SH-SY5Y (cell line): ENCODE measurements around the gene CAMTA1.

Source experiments
- GATA2 ChIP-seq: IDR thresholded peaks from 2 replicates; pipeline ENCODE4 v1.6.1; 2011; ENCODE audit warnings: mild to moderate bottlenecking, low read depth, low read length
- GATA3 ChIP-seq: IDR thresholded peaks from 2 replicates; pipeline ENCODE4 v1.6.1; 2011; ENCODE audit warnings: low read depth, mild to moderate bottlenecking, low read length, moderate library complexity

Gene CAMTA1

GRCh38 chr1:7039590-7040220 lies 254.5 kb downstream of the CAMTA1 start:
- TF ChIP-seq GATA2 (no peak), GATA3 (no peak)

GRCh38 chr1:7040969-7041695 lies 255.9 kb downstream of the CAMTA1 start:
- TF ChIP-seq GATA3 (no peak), GATA2 (no peak)

- TF ChIP-seq GATA3: no peak
- no peak for TF ChIP-seq GATA2
Observed at GRCh38 chr1:7042322-7043190, 257.3 kb downstream of the CAMTA1 start.

DNA sequence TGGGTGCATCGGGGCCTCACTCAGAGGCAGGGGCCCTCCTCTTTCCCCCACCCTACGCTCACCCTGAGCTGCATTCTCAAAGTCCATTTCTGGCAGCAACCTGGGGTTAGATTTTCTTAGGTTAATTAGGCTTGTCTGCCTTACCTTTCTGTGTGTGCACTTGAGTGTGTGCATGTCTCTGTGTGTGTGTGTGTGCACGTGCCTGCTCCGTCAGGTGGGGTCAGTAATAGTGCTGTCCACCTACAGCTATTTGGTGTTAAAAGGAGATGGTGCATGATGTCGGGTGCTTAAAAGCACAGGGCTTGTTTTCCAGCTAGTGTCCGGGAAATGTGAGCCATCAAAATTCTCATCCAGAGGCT lies 257.9 kb downstream of the CAMTA1 start:
- no peak for TF ChIP-seq GATA2
- no peak for TF ChIP-seq GATA3

DNA sequence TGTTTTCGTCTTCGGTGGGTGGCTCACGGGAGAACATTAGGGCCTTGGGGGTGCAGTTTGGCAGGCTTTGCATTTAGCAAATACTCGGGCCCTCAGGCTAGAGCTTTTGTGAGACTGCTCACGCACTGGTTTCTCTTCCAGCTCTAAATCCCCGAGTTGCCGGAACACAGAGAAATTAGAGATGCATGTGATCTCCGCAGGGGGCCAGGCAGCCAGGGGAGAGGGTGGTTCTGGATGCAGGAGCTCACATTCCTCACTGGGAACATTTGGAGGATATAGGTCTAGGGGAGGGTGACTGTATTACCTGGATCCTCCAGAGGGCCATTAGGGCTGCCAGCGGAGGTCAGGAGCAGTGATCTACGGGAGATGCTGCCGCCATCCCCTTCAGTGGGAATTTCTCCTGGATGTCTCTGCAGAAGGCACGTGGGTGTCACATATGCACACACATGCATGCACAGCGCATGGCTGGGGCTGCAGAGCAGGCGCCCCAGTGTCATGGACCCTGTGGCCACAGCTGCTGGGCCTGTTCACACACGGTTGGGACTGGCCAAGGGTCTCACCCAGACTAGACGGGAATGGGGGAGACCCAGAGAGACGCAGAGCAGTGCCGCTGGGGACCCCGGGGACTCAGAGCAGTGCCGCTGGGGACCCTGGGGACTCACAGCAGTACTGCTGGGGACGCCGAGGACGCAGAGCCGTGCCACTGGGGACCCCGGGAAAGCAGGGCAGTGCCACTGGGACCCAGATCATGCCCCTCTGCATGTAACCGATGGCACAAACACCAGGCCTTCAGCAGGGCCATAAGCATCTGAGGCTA lies 258.7 kb downstream of the CAMTA1 start:
- TF ChIP-seq GATA2 (no peak), GATA3 (no peak)

DNA sequence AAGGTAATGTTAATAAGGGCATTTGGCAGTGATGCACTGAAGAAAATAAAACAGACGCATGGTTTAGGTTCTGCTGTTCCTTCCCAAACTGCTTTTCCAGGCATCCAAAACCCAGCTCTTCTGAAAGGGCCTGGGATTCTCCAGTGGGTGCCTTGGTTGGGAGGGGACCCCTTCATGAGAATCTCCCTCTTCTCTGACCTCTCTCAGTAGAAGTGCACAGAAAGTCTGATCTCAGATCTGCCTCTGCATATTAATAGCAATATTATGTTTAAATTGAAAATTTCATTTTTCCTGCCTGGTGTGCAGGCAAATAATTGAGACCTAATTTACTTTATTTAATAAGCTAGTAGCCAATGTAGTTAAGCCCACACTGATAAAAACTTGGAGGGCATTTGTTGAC lies 260.6 kb downstream of the CAMTA1 start:
- TF ChIP-seq GATA2: no peak
- no peak for TF ChIP-seq GATA3

GRCh38 chr1:7046314-7046713 lies 261.1 kb downstream of the CAMTA1 start:
- no peak; the same call in 1 of the 2 replicates for TF ChIP-seq GATA2
- no peak for TF ChIP-seq GATA3

DNA sequence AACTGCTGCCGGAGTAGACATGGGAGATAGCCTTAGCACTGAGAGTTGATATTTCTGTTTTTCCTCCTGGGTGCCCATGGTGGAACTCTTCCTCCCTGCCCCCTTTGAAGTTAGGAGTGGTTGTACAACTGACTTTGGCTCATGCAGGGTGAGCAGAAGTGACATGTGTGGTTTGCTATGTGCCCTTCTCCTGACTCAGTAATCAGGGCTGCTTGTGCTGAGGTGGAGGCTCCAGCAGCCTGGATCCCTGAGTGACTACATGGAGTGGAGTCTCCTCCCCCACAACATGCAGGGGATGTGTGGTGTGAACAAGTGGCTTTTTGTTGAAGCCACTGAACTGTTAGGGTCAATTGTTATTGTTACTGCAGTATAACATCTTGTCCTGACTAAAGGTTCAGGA lies 261.6 kb downstream of the CAMTA1 start:
- no peak for TF ChIP-seq GATA3
- no peak for TF ChIP-seq GATA2

GRCh38 chr1:7047866-7048265 lies 262.6 kb downstream of the CAMTA1 start:
- TF ChIP-seq GATA2 (no peak), GATA3 (no peak)

DNA sequence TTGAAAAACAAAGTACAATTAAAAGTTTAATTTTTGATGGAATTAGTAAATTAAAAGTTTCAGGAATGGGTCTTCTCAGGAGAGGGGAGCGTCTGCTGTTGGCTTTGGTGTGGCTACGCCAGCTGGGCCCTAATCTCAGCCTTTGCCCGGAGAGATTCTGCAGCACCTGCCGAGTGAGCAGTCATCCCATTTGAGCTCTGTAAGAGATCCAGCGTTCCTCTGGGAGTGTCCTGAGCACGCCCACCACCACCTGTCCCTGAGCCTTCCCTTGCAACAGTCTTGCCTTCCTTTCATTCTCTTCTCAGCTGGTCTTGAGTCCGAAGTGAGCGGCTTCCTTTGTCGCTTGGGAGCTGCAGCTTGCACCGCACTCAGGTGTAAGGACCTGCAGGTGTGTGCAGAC lies 263.1 kb downstream of the CAMTA1 start:
- TF ChIP-seq GATA2 (no peak), GATA3 (no peak)

DNA sequence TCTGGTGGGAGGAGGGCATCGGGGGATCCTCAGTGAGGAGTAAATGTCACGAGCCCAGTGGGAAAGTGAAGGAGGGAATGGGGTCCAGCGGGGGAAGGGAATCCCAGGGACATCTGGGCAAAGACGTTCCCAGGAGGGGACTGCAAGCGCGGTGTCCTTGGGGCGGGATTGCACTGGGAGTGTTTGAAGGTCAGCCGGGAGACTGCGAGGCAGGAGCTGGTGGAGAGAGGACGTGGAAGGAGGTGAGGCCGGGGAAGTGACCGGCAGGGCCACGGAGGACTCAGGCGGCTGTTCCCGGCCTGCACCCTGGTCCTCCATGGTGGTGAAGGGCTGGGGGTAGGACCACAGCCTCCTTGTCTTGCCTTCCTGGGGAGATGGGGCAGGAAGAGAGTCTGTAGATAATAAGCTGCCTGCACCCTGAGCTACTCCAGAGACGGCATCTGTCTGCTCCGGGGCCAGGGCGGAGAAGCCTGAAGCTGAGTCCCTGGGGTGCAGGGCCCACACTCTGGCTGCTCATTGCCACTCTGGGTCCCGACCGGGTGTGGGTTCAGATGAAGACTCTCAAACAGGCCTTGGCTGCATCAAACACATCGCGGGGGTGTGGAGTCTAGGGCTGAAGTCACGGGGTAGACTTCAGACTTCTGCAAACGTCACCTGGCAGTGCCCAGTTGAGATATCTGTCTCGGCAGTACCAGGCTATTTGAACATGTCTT lies 264.8 kb downstream of the CAMTA1 start:
- no peak for TF ChIP-seq GATA3
- TF ChIP-seq GATA2: no peak

DNA sequence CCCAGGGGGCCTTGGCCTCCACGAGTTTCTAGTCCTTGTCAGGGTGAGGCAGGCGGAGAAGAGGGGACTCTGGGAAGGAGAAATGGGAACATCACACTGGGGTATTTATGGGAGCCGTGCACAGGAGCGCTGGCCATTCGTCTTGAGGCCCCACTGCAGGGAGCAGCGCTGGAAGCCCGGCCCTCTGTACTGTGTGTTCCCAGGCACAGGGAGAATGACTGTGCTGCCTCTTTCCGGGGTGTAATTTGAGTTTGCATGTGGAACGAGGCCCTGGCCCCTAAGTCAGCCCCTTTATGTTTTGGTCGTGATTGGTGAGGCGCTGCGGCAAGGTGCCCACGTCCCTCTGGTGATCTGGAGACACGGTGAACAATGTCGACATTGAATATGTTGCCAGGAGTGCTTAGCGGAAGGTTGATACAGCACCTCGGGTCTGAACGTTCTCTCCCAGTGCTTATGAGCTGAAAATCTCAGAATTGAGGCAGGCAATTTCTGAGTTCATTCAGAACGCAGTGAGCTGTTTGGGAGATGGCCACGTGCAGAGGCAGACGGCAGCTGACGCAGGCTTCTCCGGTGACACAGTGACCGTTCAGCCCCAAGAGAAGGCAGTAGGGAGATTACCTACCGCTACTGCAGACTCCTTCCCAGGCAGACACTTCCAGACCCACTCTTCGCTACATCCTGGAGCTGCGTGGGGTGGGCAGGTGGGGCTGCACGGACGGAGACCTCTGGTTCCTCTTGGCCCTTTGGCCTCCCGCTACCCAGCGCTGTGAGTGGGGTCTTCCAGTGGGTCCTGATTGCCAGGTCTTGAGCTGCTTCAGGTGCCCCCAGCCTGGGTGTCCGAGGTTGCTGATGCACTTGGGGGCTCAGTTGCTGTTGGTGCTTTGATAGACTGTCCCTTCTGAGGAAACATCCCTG lies 265.8 kb downstream of the CAMTA1 start:
- TF ChIP-seq GATA3: no peak
- no peak for TF ChIP-seq GATA2
